ENCODE results near the gene NDUFV3. TPM values are rescaled to one million over a fixed set of nuclear protein-coding genes. Genes with fewer than 3 reads are reported as not detected.

The NDUFV3 gene
- total and polyA plus RNA-seq, 2 of the 13 experiments (the other 11 are each of a cell fraction or from before 2014, with no cell fraction given) = 14.2 to 29.6 TPM

DNA sequence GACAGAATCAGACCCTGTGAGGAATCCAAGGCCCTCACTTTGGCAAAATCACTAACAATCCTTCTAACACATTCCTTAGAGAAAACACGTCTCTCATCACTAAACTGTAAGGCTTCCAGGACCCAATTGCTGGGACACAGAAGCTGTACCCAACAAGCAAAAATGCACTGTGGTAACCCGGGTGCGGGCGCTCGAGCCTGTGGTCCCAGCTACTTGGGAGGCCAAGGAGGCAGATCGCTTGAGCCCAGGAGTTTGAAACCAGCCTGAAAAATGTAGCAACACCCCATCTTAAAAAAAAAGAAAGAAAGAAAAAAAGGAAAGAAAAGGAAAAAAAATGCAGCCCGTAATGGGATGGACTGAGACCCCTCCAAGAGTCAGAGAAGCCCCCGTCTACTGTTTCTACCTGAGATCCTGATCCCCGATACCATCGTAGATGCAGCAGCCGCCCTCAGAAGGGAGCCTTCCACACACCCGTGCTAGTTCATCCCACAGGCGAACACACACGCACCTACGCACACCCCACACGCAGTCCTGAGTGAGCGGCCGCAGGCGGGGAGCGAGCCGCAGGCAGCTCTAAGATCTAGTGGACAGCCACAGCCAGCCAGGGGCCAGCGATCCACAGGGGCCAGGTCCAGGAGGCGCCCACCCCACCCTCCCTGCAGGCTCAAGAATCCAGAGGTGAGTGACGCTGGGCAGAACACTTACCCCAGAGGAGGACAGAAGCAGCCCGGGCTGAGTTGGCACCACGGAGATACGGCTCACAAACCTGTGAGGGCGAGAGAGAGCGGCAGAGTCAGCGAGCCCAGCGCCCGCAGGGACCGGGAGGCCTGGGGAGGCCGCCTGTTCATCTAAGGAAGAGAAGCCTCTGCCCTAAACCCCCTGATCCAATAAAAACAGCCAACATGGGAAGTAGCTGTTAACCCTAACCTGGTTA lies 33.9 kb upstream of the NDUFV3 start:
- H2AFZ ChIP-seq (ENCODE audit: low read length) = no peak overlapping the region
- DNase-seq (ENCODE audit: low spot score) (no peak), ATAC-seq (no peak), FAIRE-seq (no peak)
- no peak overlapping the region for H3K4me3 ChIP-seq (replicated peaks in 1 of 3; ENCODE audit: insufficient read depth in 1 of 3, low read depth in 2 of 3, low read length in 3 of 3)
- H4K20me1 ChIP-seq (ENCODE audit: insufficient read depth, low read length) = 0 out of 2 replicates have a peak, but pooled peaks cover 2% of the 10 kb centered on the region
- H3K9ac ChIP-seq (ENCODE audit: insufficient read depth, low read depth, low read length) = no peak overlapping the region
- no peak overlapping the region for H3K4me2 ChIP-seq (ENCODE audit: low read depth, low read length)
- intact Hi-C loops (cut with micrococcal nuclease; ENCODE audit: unreplicated experiment) (no loop called here), in situ Hi-C loops (cut with HindIII; ENCODE audit: extremely low pct_ligation_motif_present, low pct_unique_long_range_greater_than_20kb) (no loop called here)
- peaks cover 50 to 88% of the 10 kb centered on the region in 2 experiments for H3K36me3 ChIP-seq (replicated peaks in 1 of 2; ENCODE audit: control insufficient read depth in 1 of 2, insufficient read depth in 2 of 2, low read length in 2 of 2)
- ChIA-PET CTCF (ENCODE audit: low intra/inter-chr PET ratio, low total read pairs) (no interaction called here), POLR2A (no interaction called here)
- no peaks in the 10 kb centered on the region for H3K9me3 ChIP-seq (ENCODE audit: low read length)
- no peak overlapping the region for H3K27ac ChIP-seq (ENCODE audit: extremely low read length, insufficient read depth, low read length)
- 96% methylated on average over 32 of the region's 34 CpGs for WGBS (ENCODE audit: low lambda C conversion rate)
- TF ChIP-seq PLSCR1 (CRISPR knock-in tag; IDR thresholded peaks at IDR 0.05; ENCODE audit: borderline replicate concordance) (no peak), YY1 (IDR thresholded peaks at IDR 0.05; ENCODE audit: insufficient read depth, insufficient replicate concordance, low read depth, low read length) (no peak), WIZ (CRISPR knock-in tag; IDR thresholded peaks at IDR 0.05) (no peak), RBFOX2 (IDR thresholded peaks at IDR 0.05; ENCODE audit: low read depth, low read length) (0 out of 2 replicates have a peak, but pooled peaks have one; percentile 7), PHF21A (CRISPR knock-in tag; IDR thresholded peaks at IDR 0.05) (no peak), ZNF431 (CRISPR knock-in tag; IDR thresholded peaks at IDR 0.05; ENCODE audit: borderline replicate concordance, low read depth) (no peak)
- H3K27me3 ChIP-seq (ENCODE audit: control insufficient read depth in 1 of 2, insufficient read depth in 2 of 2, low read length in 2 of 2) = no peaks in the 10 kb centered on the region
- no TSS peak for BruUV-seq (replicated peaks)
- no peaks in the 10 kb centered on the region for H3K4me1 ChIP-seq (ENCODE audit: insufficient read depth, low read length)
- H3K79me2 ChIP-seq (ENCODE audit: insufficient read depth, low read length) = peaks cover 12% of the 10 kb centered on the region

GRCh38 chr21:42859891-42860230 lies 33.2 kb upstream of the NDUFV3 start:
- Histone ChIP-seq H4K20me1 (ENCODE audit: insufficient read depth, low read length) (0 out of 2 replicates have a peak, but pooled peaks cover 2% of the 10 kb centered on the region), H2AFZ (ENCODE audit: low read length) (no peak overlapping the region), H3K9ac (ENCODE audit: insufficient read depth, low read depth, low read length) (no peak overlapping the region), H3K4me1 (ENCODE audit: insufficient read depth, low read length) (no peaks in the 10 kb centered on the region), H3K9me3 (ENCODE audit: low read length) (no peaks in the 10 kb centered on the region), H3K27me3 (ENCODE audit: control insufficient read depth in 1 of 2, insufficient read depth in 2 of 2, low read length in 2 of 2) (no peaks in the 10 kb centered on the region), H3K4me3 (replicated peaks in 1 of 3; ENCODE audit: insufficient read depth in 1 of 3, low read depth in 2 of 3, low read length in 3 of 3) (no peak overlapping the region), H3K4me2 (ENCODE audit: low read depth, low read length) (no peak overlapping the region), H3K79me2 (ENCODE audit: insufficient read depth, low read length) (peaks cover 19% of the 10 kb centered on the region), H3K36me3 (replicated peaks in 1 of 2; ENCODE audit: control insufficient read depth in 1 of 2, insufficient read depth in 2 of 2, low read length in 2 of 2) (peaks cover 49 to 88% of the 10 kb centered on the region in 2 experiments), H3K27ac (ENCODE audit: extremely low read length, insufficient read depth, low read length) (no peak overlapping the region)
- CTCF ChIA-PET (ENCODE audit: low intra/inter-chr PET ratio, low total read pairs) = no interaction called here
- DNase-seq (ENCODE audit: low spot score) (no peak), ATAC-seq (no peak), FAIRE-seq (no peak)
- intact Hi-C loops (cut with micrococcal nuclease; ENCODE audit: unreplicated experiment) (loop anchor here (5.0 kb wide), 1 partner anchor 152 kb away; no protein-coding TSS in a partner anchor), in situ Hi-C loops (cut with HindIII; ENCODE audit: extremely low pct_ligation_motif_present, low pct_unique_long_range_greater_than_20kb) (no loop called here)
- POLR2A ChIA-PET = no interaction called here
- WGBS (ENCODE audit: low lambda C conversion rate) = 100% methylated on average over 2 of the region's 6 CpGs
- BruUV-seq (replicated peaks) = no TSS peak
- no peak for TF ChIP-seq KAT7 (CRISPR knock-in tag; IDR thresholded peaks at IDR 0.05; ENCODE audit: borderline replicate concordance)
- TF ChIP-seq PHF8 (CRISPR knock-in tag; IDR thresholded peaks at IDR 0.05) = no peak
- TF ChIP-seq CEBPZ (IDR thresholded peaks at IDR 0.05; ENCODE audit: low read length) = no peak
- no peak for TF ChIP-seq HES4 (CRISPR knock-in tag; IDR thresholded peaks at IDR 0.05; ENCODE audit: borderline replicate concordance)
- TF ChIP-seq ZNF3 (CRISPR knock-in tag; IDR thresholded peaks at IDR 0.05) = no peak
- no peak for TF ChIP-seq MNT (IDR thresholded peaks at IDR 0.05)
